HepG2 (cell line): ENCODE data around the gene CHRM3. TPM values are rescaled to one million over a fixed set of nuclear protein-coding genes. Genes with fewer than 3 reads are reported as not detected.

Source experiments
- AHR ChIP-seq: IDR thresholded peaks from 2 replicates; pipeline ENCODE4 v1.6.1; 2018; ENCODE audit warnings: missing genetic modification reagents, missing compliant biosample characterization
- ELF1 ChIP-seq: sonication (generic); formaldehyde crosslinking; IDR thresholded peaks from 2 replicates; pipeline ENCODE4 v1.4.0; 2020; ENCODE audit warnings: missing genetic modification reagents
- HNRNPH1 ChIP-seq: fragments of 200-400 bp; formaldehyde crosslinking; optimal IDR thresholded peaks from 2 replicates; pipeline ENCODE3; 2017; ENCODE audit warnings: mild to moderate bottlenecking, low read depth, low read length
- NBN ChIP-seq: fragments of 450-650 bp; conservative IDR thresholded peaks from 2 replicates; pipeline ENCODE4 v1.6.1; 2017
- NCOA1 ChIP-seq: sonication (generic); formaldehyde crosslinking; IDR thresholded peaks from 2 replicates; pipeline ENCODE4 v1.9.0; 2021; ENCODE audit warnings: missing genetic modification reagents
- SP5 ChIP-seq: IDR thresholded peaks from 2 replicates; pipeline ENCODE4 v1.6.1; 2016; ENCODE audit warnings: low read depth, borderline replicate concordance
- STAT5B ChIP-seq: sonication (generic); formaldehyde crosslinking; IDR thresholded peaks from 2 replicates; pipeline ENCODE4 v1.4.0; 2020; ENCODE audit warnings: missing genetic modification reagents
- ZFY ChIP-seq: sonication (generic); formaldehyde crosslinking; IDR thresholded peaks from 2 replicates; pipeline ENCODE4 v1.4.0; 2020; ENCODE audit warnings: missing genetic modification reagents
- ZNF264 ChIP-seq: sonication (generic); formaldehyde crosslinking; IDR thresholded peaks from 2 replicates; pipeline ENCODE4 v1.4.0; 2020; ENCODE audit warnings: missing genetic modification reagents
- ZNF7 ChIP-seq: IDR thresholded peaks from 2 replicates; pipeline ENCODE4 v1.6.1; 2016; ENCODE audit warnings: missing biosample characterization, missing genetic modification reagents
- polyA plus RNA-seq, 8 experiments: library from polyadenylated mRNA; depleted of rRNA in 3 of 8; stranded (reverse) in 7 of 8; unstranded in 1 of 8; fragments of >200 nt; fragmentation: Illumina TruSeq in 4 of 8; extraction: Trizol in 4 of 8; gene quantifications; 2 replicates each; pipeline versions ENCODE4 v1.2.1 to v1.2.3, GENCODE V29; 2011 to 2016; ENCODE audit warnings: low read depth in 4 of 8, missing spikeins in 1 of 8, mixed read lengths in 1 of 8; ENCODE audit not compliant: insufficient read depth in 1 of 8
- total RNA-seq, 5 experiments: library from RNA; depleted of rRNA; stranded (reverse); fragments of >200 nt; fragmentation: Illumina TruSeq; extraction: Trizol; gene quantifications; 2 replicates each; pipeline ENCODE4 v1.2.3, GENCODE V29; 2016; ENCODE audit warnings: low read depth in 1 of 5
- TF ChIP-seq, protein P1 (sequence below): sonication (generic); formaldehyde crosslinking; IDR thresholded peaks from 2 replicates; pipeline ENCODE4 v1.4.0; 2020; ENCODE audit warnings: missing genetic modification reagents, borderline replicate concordance
- TF ChIP-seq, protein P2 (sequence below): sonication (generic); formaldehyde crosslinking; IDR thresholded peaks from 2 replicates; pipeline ENCODE4 v1.9.0; 2021; ENCODE audit warnings: missing genetic modification reagents, borderline replicate concordance
- TF ChIP-seq, protein P3 (sequence below): sonication (generic); formaldehyde crosslinking; IDR thresholded peaks from 2 replicates; pipeline ENCODE4 v1.4.0; 2020; ENCODE audit warnings: mild to moderate bottlenecking, missing genetic modification reagents
- TF ChIP-seq, protein P4 (sequence below): sonication (generic); formaldehyde crosslinking; IDR thresholded peaks from 2 replicates; pipeline ENCODE4 v1.4.0; 2020; ENCODE audit warnings: missing genetic modification reagents

The CHRM3 gene
- total and polyA plus RNA-seq, 2 of the 13 experiments (the other 11 are each of a cell fraction or from before 2014, with no cell fraction given) = not detected

DNA sequence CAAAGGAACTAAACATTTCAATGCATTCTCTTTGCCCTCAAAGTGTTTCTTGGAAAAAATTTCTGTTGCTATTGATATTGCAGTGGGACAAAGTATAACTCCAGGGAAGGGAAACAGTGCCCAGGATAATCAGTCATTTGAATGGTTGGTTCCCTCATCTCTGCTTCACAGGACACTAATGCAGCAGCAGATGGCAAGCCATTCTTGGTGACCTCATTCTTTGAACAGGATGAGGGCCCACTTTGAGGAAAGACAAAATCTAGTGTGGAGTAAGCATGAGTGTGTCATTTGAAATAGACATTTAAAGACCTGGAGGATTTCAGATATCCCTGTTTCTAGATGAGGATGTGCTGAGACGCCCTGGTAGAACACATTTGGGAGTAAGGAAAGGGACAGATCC, 32.3 kb downstream of the CHRM3 start (continued):
- TF ChIP-seq, protein P1, sequence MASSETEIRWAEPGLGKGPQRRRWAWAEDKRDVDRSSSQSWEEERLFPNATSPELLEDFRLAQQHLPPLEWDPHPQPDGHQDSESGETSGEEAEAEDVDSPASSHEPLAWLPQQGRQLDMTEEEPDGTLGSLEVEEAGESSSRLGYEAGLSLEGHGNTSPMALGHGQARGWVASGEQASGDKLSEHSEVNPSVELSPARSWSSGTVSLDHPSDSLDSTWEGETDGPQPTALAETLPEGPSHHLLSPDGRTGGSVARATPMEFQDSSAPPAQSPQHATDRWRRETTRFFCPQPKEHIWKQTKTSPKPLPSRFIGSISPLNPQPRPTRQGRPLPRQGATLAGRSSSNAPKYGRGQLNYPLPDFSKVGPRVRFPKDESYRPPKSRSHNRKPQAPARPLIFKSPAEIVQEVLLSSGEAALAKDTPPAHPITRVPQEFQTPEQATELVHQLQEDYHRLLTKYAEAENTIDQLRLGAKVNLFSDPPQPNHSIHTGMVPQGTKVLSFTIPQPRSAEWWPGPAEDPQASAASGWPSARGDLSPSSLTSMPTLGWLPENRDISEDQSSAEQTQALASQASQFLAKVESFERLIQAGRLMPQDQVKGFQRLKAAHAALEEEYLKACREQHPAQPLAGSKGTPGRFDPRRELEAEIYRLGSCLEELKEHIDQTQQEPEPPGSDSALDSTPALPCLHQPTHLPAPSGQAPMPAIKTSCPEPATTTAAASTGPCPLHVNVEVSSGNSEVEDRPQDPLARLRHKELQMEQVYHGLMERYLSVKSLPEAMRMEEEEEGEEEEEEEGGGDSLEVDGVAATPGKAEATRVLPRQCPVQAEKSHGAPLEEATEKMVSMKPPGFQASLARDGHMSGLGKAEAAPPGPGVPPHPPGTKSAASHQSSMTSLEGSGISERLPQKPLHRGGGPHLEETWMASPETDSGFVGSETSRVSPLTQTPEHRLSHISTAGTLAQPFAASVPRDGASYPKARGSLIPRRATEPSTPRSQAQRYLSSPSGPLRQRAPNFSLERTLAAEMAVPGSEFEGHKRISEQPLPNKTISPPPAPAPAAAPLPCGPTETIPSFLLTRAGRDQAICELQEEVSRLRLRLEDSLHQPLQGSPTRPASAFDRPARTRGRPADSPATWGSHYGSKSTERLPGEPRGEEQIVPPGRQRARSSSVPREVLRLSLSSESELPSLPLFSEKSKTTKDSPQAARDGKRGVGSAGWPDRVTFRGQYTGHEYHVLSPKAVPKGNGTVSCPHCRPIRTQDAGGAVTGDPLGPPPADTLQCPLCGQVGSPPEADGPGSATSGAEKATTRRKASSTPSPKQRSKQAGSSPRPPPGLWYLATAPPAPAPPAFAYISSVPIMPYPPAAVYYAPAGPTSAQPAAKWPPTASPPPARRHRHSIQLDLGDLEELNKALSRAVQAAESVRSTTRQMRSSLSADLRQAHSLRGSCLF (CRISPR knock-in tag) = no peak
- TF ChIP-seq STAT5B (CRISPR knock-in tag) (no peak), NCOA1 (CRISPR knock-in tag) (no peak), SP5 (CRISPR knock-in tag) (no peak), NBN (no peak), ELF1 (CRISPR knock-in tag) (no peak), ZFY (no peak), ZNF264 (CRISPR knock-in tag) (no peak), ZNF7 (no peak), HNRNPH1 (no peak), AHR (no peak)
- TF ChIP-seq, protein P2, sequence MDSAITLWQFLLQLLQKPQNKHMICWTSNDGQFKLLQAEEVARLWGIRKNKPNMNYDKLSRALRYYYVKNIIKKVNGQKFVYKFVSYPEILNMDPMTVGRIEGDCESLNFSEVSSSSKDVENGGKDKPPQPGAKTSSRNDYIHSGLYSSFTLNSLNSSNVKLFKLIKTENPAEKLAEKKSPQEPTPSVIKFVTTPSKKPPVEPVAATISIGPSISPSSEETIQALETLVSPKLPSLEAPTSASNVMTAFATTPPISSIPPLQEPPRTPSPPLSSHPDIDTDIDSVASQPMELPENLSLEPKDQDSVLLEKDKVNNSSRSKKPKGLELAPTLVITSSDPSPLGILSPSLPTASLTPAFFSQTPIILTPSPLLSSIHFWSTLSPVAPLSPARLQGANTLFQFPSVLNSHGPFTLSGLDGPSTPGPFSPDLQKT (CRISPR knock-in tag) = no peak
- TF ChIP-seq, protein P3, sequence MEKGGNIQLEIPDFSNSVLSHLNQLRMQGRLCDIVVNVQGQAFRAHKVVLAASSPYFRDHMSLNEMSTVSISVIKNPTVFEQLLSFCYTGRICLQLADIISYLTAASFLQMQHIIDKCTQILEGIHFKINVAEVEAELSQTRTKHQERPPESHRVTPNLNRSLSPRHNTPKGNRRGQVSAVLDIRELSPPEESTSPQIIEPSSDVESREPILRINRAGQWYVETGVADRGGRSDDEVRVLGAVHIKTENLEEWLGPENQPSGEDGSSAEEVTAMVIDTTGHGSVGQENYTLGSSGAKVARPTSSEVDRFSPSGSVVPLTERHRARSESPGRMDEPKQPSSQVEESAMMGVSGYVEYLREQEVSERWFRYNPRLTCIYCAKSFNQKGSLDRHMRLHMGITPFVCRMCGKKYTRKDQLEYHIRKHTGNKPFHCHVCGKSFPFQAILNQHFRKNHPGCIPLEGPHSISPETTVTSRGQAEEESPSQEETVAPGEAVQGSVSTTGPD (CRISPR knock-in tag) = no peak
- TF ChIP-seq, protein P4, sequence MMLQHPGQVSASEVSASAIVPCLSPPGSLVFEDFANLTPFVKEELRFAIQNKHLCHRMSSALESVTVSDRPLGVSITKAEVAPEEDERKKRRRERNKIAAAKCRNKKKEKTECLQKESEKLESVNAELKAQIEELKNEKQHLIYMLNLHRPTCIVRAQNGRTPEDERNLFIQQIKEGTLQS = no peak
- TF ChIP-seq, all 625 proteins: peak for 0
